HUES6 (cell line): ENCODE results near the gene RPS21.
A peak's percentile ranks its signal among the peaks of the same experiment; 100 is the strongest.

Experiments used
- H3K27ac ChIP-seq: 2 replicates; pipeline ENCODE4 v1.7.0; 2013; ENCODE audit warnings: low read depth, mild to moderate bottlenecking, low read length, inconsistent platforms
- H3K27me3 ChIP-seq: 2 replicates; pipeline ENCODE4 v1.6.1; 2013; ENCODE audit warnings: low read length; ENCODE audit not compliant: control insufficient read depth, insufficient read depth
- H3K36me3 ChIP-seq: 2 replicates; pipeline ENCODE4 v1.6.1; 2013; ENCODE audit warnings: low read length; ENCODE audit not compliant: control insufficient read depth, insufficient read depth
- H3K4me1 ChIP-seq: 2 replicates; pipeline ENCODE4 v1.6.1; 2013; ENCODE audit warnings: low read length; ENCODE audit not compliant: control insufficient read depth, insufficient read depth
- H3K4me3 ChIP-seq: 2 replicates; pipeline ENCODE4 v1.5.1; 2013; ENCODE audit warnings: low read depth, low read length
- H3K9ac ChIP-seq: one replicate; pipeline ENCODE4 v1.6.1; 2013; ENCODE audit warnings: mild to moderate bottlenecking, low read length
- H3K9me3 ChIP-seq: 2 replicates; pipeline ENCODE4 v1.6.1; 2013; ENCODE audit warnings: low read depth, low read length; ENCODE audit not compliant: control insufficient read depth, insufficient read depth

Gene RPS21

GRCh38 chr20:62387219-62387913 is 463 bp downstream of the RPS21 start:
- peak overlapping the region; percentile 83 for H3K4me3 ChIP-seq
- H3K9ac ChIP-seq: peak overlapping the region; percentile 91
- peak overlapping the region; percentile 82 for H3K27ac ChIP-seq
- no peaks in the 10 kb centered on the region for H3K27me3 ChIP-seq
- peaks cover 32% of the 10 kb centered on the region for H3K36me3 ChIP-seq
- H3K9me3 ChIP-seq: no peaks in the 10 kb centered on the region
- 0 out of 2 replicates have a peak, but pooled peaks cover 6% of the 10 kb centered on the region for H3K4me1 ChIP-seq

- H3K27ac ChIP-seq: no peak overlapping the region
- H3K9me3 ChIP-seq: no peaks in the 10 kb centered on the region
- peaks cover 32% of the 10 kb centered on the region for H3K36me3 ChIP-seq
- no peaks in the 10 kb centered on the region for H3K27me3 ChIP-seq
- 0 out of 2 replicates have a peak, but pooled peaks cover 4% of the 10 kb centered on the region for H3K4me1 ChIP-seq
- H3K4me3 ChIP-seq: peak overlapping the region; percentile 83
- H3K9ac ChIP-seq: peak overlapping the region; percentile 91
Observed at GRCh38 chr20:62387933-62388635, 1.2 kb downstream of the RPS21 start.

GRCh38 chr20:62388839-62389600 is 2.1 kb downstream of the RPS21 start:
- H3K4me3 ChIP-seq: 0 out of 2 replicates have a peak overlapping the region, but pooled peaks have one; percentile 12

GRCh38 chr20:62389601-62390087 is 2.7 kb downstream of the RPS21 start:
- H3K27ac ChIP-seq: no peak overlapping the region
- no peak overlapping the region for H3K9ac ChIP-seq
- H3K36me3 ChIP-seq: peaks cover 35% of the 10 kb centered on the region

More at GRCh38 chr20:62388839-62389600, 2.1 kb downstream of the RPS21 start:
- Histone ChIP-seq H3K36me3 (peaks cover 35% of the 10 kb centered on the region), H3K27me3 (no peaks in the 10 kb centered on the region), H3K9ac (no peak overlapping the region), H3K4me1 (0 out of 2 replicates have a peak, but pooled peaks cover 4% of the 10 kb centered on the region), H3K9me3 (no peaks in the 10 kb centered on the region), H3K27ac (no peak overlapping the region)

GRCh38 chr20:62390317-62391164 is 3.6 kb downstream of the RPS21 start:
- H3K27ac ChIP-seq: no peak overlapping the region
- no peak overlapping the region for H3K9ac ChIP-seq
- H3K4me1 ChIP-seq: 0 out of 2 replicates have a peak, but pooled peaks cover under 1% of the 10 kb centered on the region
- no peaks in the 10 kb centered on the region for H3K9me3 ChIP-seq
- H3K36me3 ChIP-seq: peaks cover 35% of the 10 kb centered on the region
- no peak overlapping the region for H3K4me3 ChIP-seq
- no peaks in the 10 kb centered on the region for H3K27me3 ChIP-seq

More at GRCh38 chr20:62389601-62390087, 2.7 kb downstream of the RPS21 start:
- no peaks in the 10 kb centered on the region for H3K27me3 ChIP-seq
- no peak overlapping the region for H3K4me3 ChIP-seq
- H3K9me3 ChIP-seq: no peaks in the 10 kb centered on the region
- H3K4me1 ChIP-seq: 0 out of 2 replicates have a peak, but pooled peaks cover 4% of the 10 kb centered on the region

GRCh38 chr20:62391165-62392076 is 4.5 kb downstream of the RPS21 start:
- no peak overlapping the region for H3K27ac ChIP-seq
- H3K27me3 ChIP-seq: no peaks in the 10 kb centered on the region
- H3K4me1 ChIP-seq: no peaks in the 10 kb centered on the region
- H3K36me3 ChIP-seq: peaks cover 35% of the 10 kb centered on the region
- no peak overlapping the region for H3K9ac ChIP-seq
- no peak overlapping the region for H3K4me3 ChIP-seq
- H3K9me3 ChIP-seq: no peaks in the 10 kb centered on the region

- H3K9me3 ChIP-seq: no peaks in the 10 kb centered on the region
- no peaks in the 10 kb centered on the region for H3K27me3 ChIP-seq
- H3K36me3 ChIP-seq: peaks cover 35% of the 10 kb centered on the region
- no peak overlapping the region for H3K27ac ChIP-seq
- H3K4me1 ChIP-seq: no peaks in the 10 kb centered on the region
- H3K9ac ChIP-seq: no peak overlapping the region
- H3K4me3 ChIP-seq: no peak overlapping the region
Observed at GRCh38 chr20:62392077-62392418, 5.1 kb downstream of the RPS21 start.

GRCh38 chr20:62392621-62393334 is 5.9 kb downstream of the RPS21 start:
- Histone ChIP-seq H3K9me3 (no peaks in the 10 kb centered on the region; the same call in 1 of the 2 replicates), H3K9ac (no peak overlapping the region), H3K27ac (no peak overlapping the region), H3K4me1 (no peaks in the 10 kb centered on the region), H3K4me3 (no peak overlapping the region), H3K36me3 (peaks cover 29% of the 10 kb centered on the region), H3K27me3 (no peaks in the 10 kb centered on the region)

- no peak overlapping the region for H3K27ac ChIP-seq
- H3K27me3 ChIP-seq: no peaks in the 10 kb centered on the region
- H3K4me1 ChIP-seq: no peaks in the 10 kb centered on the region
- no peaks in the 10 kb centered on the region; the same call in 1 of the 2 replicates for H3K9me3 ChIP-seq
- peaks cover 24% of the 10 kb centered on the region for H3K36me3 ChIP-seq
- H3K4me3 ChIP-seq: no peak overlapping the region
- H3K9ac ChIP-seq: no peak overlapping the region
Observed at GRCh38 chr20:62393335-62393665, 6.4 kb downstream of the RPS21 start.
